ENCODE data around the gene PCED1A. TPM values are rescaled to one million over a fixed set of nuclear protein-coding genes. Genes with fewer than 3 reads are reported as not detected.
A peak's percentile ranks its signal among the peaks of the same experiment; 100 is the strongest.

Gene PCED1A
- total and polyA plus RNA-seq, 2 of the 8 experiments (the other 6 are each of a cell fraction or from before 2014, with no cell fraction given): 13.4 to 18.9 TPM

GRCh38 chr20:2859330-2860121, 19.1 kb upstream of the PCED1A start:
- no peaks in the 10 kb centered on the region for H3K9me3 ChIP-seq (ENCODE audit: insufficient read depth in 2 of 2, low read depth in 1 of 2, low read length in 1 of 2)
- H3K27me3 ChIP-seq (replicated peaks in 1 of 4; ENCODE audit: control insufficient read depth in 3 of 4, extremely low read depth in 1 of 4, insufficient read depth in 3 of 4, low read length in 3 of 4): no peaks in the 10 kb centered on the region
- H3K4me1 ChIP-seq (replicated peaks in 1 of 4; ENCODE audit: control insufficient read depth in 3 of 4, insufficient read depth in 4 of 4, low read length in 3 of 4): no peaks in the 10 kb centered on the region
- FAIRE-seq (no peak), DNase-seq (ENCODE audit: low read depth in 1 of 2, low spot score in 2 of 2) (no peak)
- H3K9ac ChIP-seq (replicated peaks in 1 of 4; ENCODE audit: extremely low read depth in 1 of 4, low read depth in 3 of 4, low read length in 3 of 4): no peak overlapping the region
- CTCF ChIA-PET (ENCODE audit: partially characterized antibody): interaction anchor here (0.5 to 1.4 kb wide), 5 partner anchors 8 to 141 kb away, joined by 3 to 5 read pairs (median 3); no protein-coding TSS in a partner anchor
- no peak overlapping the region for H3K4ac ChIP-seq (replicated peaks; ENCODE audit: insufficient read length, low read depth, low read length)
- no peak overlapping the region for H2AK5ac ChIP-seq (ENCODE audit: low read depth, low read length)
- H3K56ac ChIP-seq (replicated peaks; ENCODE audit: insufficient read length, low read depth, low read length): no peak overlapping the region
- no peaks in the 10 kb centered on the region for H4K20me1 ChIP-seq (replicated peaks in 1 of 2; ENCODE audit: control insufficient read depth in 1 of 2, insufficient read depth in 2 of 2, low read length in 2 of 2)
- H2BK120ac ChIP-seq (replicated peaks; ENCODE audit: low read depth, low read length): no peak overlapping the region
- no peaks in the 10 kb centered on the region for H3K79me2 ChIP-seq (ENCODE audit: control insufficient read depth in 1 of 2, insufficient read depth in 2 of 2, low read length in 2 of 2)
- TF ChIP-seq EP300 (IDR thresholded peaks at IDR 0.05; ENCODE audit: borderline replicate concordance in 1 of 2, low read depth in 2 of 2, low read length in 2 of 2) (no peak), POU5F1 (IDR thresholded peaks at IDR 0.05; ENCODE audit: low read depth, low read length) (no peak), KDM5A (IDR thresholded peaks at IDR 0.05; ENCODE audit: low read length) (no peak)
- no peaks in the 10 kb centered on the region for H3K79me1 ChIP-seq (ENCODE audit: low read depth, low read length)
- no peak overlapping the region for H3K4me3 ChIP-seq (ENCODE audit: extremely low read depth in 1 of 4, insufficient read depth in 2 of 4, low read depth in 3 of 4, low read length in 4 of 4)
- H2BK20ac ChIP-seq (ENCODE audit: low read length): no peak overlapping the region
- H3K14ac ChIP-seq (ENCODE audit: insufficient read length): no peak overlapping the region
- no peak overlapping the region for H4K8ac ChIP-seq (ENCODE audit: extremely low read depth, insufficient read depth, low read length)
- POLR2A ChIA-PET (ENCODE audit: partially characterized antibody): interaction anchor here (1.8 to 2.6 kb wide), 2 partner anchors 11 to 13 kb away, joined by 4 to 12 read pairs; partner anchors contain the start of gene PTPRA
- H2BK5ac ChIP-seq (ENCODE audit: low read depth, low read length): 0 out of 2 replicates have a peak overlapping the region, but pooled peaks have one; percentile 39
- H4K91ac ChIP-seq (replicated peaks; ENCODE audit: insufficient read length, low read length): no peak overlapping the region
- H3K4me2 ChIP-seq (ENCODE audit: insufficient read depth in 1 of 2, low read depth in 2 of 2, low read length in 2 of 2): no peak overlapping the region
- no peak overlapping the region for H2BK15ac ChIP-seq (ENCODE audit: low read length)
- H4K5ac ChIP-seq (ENCODE audit: insufficient read length, low read depth, low read length): no peak overlapping the region
- WGBS, 2 experiments (ENCODE audit: extremely low coverage in 1 of 2, insufficient coverage in 1 of 2, insufficient read length in 1 of 2, insufficient replicate concordance in 2 of 2, low coverage in 1 of 2, low lambda C conversion rate in 2 of 2, missing lambda C conversion rate in 1 of 2): 94% methylated on average over 4 of the region's 4 CpGs; no CpG with 5 or more reads in 1 of the 2 experiments
- no peak overlapping the region for H3K23ac ChIP-seq (ENCODE audit: insufficient read length)
- H2BK12ac ChIP-seq (ENCODE audit: low read depth, low read length): no peak overlapping the region
- no peaks in the 10 kb centered on the region; a peak in 1 of 8 replicates for H3K36me3 ChIP-seq (ENCODE audit: control insufficient read depth in 2 of 4, insufficient read depth in 4 of 4, low read length in 3 of 4)
- H3K23me2 ChIP-seq (ENCODE audit: low read depth, low read length): no peaks in the 10 kb centered on the region
- no peak overlapping the region for H3K27ac ChIP-seq (ENCODE audit: low read depth, low read length)
- H2AFZ ChIP-seq (ENCODE audit: low read length): no peak overlapping the region
- no peak overlapping the region for H3K18ac ChIP-seq (ENCODE audit: extremely low read depth, low read length)

Data from H1 (cell line).